ENCODE data around the gene RGL4.

DNA sequence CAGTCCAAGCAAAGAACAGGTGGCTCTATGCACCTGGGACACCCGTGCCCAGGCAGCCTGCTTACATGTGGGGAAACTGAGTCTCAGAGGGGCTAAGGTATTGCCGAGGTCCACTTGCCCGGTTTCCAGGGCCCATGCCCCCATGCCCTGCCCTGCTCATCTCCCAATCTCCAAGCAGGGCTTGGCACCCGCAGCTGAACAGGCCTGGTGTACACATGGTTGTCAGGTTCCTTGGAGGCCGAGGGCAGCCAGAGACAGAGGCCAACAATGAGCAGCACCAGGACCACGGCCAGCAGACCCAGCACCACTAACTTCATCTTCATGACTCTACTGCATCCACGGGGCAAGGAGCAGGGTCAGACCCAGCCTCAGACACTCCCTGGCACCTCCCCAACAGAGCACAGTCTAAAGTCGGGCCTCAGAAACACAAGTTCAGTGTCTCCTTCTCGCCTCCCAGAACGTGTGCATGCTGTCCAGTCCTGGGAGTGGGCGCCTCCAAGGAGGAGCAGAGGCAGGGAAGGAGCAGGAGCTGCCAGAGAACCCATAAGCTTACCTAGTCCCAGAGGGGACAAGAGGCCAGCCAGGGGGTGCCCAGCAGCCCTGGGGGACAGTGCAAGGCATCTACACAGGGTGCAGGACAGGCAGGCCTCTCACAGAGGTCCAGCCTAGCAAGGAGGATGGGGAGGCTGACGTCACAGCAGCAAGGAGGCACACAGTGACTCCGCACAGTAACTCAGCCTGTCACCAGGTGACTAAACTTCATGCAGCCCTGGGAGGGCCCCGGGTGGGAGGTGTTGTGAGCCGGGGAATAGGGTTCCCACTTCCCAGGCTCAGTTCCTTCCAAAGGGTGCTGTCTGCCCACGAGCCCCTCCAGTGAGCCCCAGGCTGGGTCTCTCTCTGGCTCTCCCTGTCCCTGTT, 20.2 kb upstream of the RGL4 start:
- TF ChIP-seq, protein P1, sequence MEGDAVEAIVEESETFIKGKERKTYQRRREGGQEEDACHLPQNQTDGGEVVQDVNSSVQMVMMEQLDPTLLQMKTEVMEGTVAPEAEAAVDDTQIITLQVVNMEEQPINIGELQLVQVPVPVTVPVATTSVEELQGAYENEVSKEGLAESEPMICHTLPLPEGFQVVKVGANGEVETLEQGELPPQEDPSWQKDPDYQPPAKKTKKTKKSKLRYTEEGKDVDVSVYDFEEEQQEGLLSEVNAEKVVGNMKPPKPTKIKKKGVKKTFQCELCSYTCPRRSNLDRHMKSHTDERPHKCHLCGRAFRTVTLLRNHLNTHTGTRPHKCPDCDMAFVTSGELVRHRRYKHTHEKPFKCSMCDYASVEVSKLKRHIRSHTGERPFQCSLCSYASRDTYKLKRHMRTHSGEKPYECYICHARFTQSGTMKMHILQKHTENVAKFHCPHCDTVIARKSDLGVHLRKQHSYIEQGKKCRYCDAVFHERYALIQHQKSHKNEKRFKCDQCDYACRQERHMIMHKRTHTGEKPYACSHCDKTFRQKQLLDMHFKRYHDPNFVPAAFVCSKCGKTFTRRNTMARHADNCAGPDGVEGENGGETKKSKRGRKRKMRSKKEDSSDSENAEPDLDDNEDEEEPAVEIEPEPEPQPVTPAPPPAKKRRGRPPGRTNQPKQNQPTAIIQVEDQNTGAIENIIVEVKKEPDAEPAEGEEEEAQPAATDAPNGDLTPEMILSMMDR (IDR thresholded peaks at IDR 0.05), result no peak
- no peak for TF ChIP-seq POLR2AphosphoS5 (IDR thresholded peaks at IDR 0.05)
- no peak for TF ChIP-seq POLR2A (IDR thresholded peaks at IDR 0.05; ENCODE audit: low read depth)
